Retinal pigment epithelial cell (primary cell): Measurements from ENCODE around the gene FOCAD.

Source experiments
- DNase-seq: peaks from one replicate; pipeline ENCODE4 v3.0.0-alpha.2; 2010; ENCODE audit warnings: low read depth
- H3K4me3 ChIP-seq: 2 replicates; pipeline ENCODE4 v1.5.1; 2011; ENCODE audit warnings: mild to moderate bottlenecking, low read length, control low read depth, moderate library complexity
- CTCF ChIP-seq: conservative IDR thresholded peaks from 2 replicates; pipeline ENCODE4 v1.5.1; 2011; ENCODE audit warnings: low read depth, low read length, control low read depth, inconsistent platforms

The FOCAD gene

GRCh38 chr9:20788526-20789451 is 104.7 kb downstream of the FOCAD start:
- DNase-seq, result no peak
- H3K4me3 ChIP-seq, result no peak overlapping the region
- TF ChIP-seq CTCF, result no peak

GRCh38 chr9:20790721-20791120 is 106.7 kb downstream of the FOCAD start:
- no peak for TF ChIP-seq CTCF
- DNase-seq, result no peak
- H3K4me3 ChIP-seq, result no peak overlapping the region

GRCh38 chr9:20791682-20792081 is 107.6 kb downstream of the FOCAD start:
- no peak for DNase-seq
- TF ChIP-seq CTCF, result no peak
- H3K4me3 ChIP-seq, result no peak overlapping the region

GRCh38 chr9:20804489-20805250 is 120.6 kb downstream of the FOCAD start:
- H3K4me3 ChIP-seq, result no peak overlapping the region
- TF ChIP-seq CTCF, result no peak

GRCh38 chr9:20805766-20806165 is 121.7 kb downstream of the FOCAD start:
- DNase-seq, result no peak
- no peak for TF ChIP-seq CTCF
- no peak overlapping the region for H3K4me3 ChIP-seq

More at GRCh38 chr9:20804489-20805250, 120.6 kb downstream of the FOCAD start:
- no peak for DNase-seq

- no peak for DNase-seq
- H3K4me3 ChIP-seq, result no peak overlapping the region
- no peak for TF ChIP-seq CTCF
Observed at GRCh38 chr9:20808002-20808401, 123.9 kb downstream of the FOCAD start.

- DNase-seq, result no peak
- no peak for TF ChIP-seq CTCF
Observed at GRCh38 chr9:20811872-20812271, 127.8 kb downstream of the FOCAD start.

More at GRCh38 chr9:20811872-20812271, 127.8 kb downstream of the FOCAD start:
- H3K4me3 ChIP-seq, result no peak overlapping the region
